ENCODE data around the gene MTF1. TPM values are rescaled to one million over a fixed set of nuclear protein-coding genes. Genes with fewer than 3 reads are reported as not detected.

Gene MTF1
- total RNA-seq, 1 experiment from 2014 or later: 21.2 TPM

GRCh38 chr1:37761416-37762095 is 97.8 kb downstream of the MTF1 start:
- CTCF ChIA-PET: no interaction called here

More at GRCh38 chr1:37761416-37762095, 97.8 kb downstream of the MTF1 start:
- Histone ChIP-seq H3K79me2 (ENCODE audit: insufficient read depth, low read length) (no peaks in the 10 kb centered on the region), H3K27ac (ENCODE audit: low read depth, low read length) (no peak overlapping the region), H2AFZ (ENCODE audit: low read depth, low read length, poor library complexity, severe bottlenecking) (no peak overlapping the region), H3K27me3 (ENCODE audit: insufficient read depth, low read length) (peaks cover 30% of the 10 kb centered on the region), H3K9me3 (ENCODE audit: control insufficient read depth in 1 of 2, insufficient read depth in 1 of 2, low read depth in 1 of 2, low read length in 2 of 2) (no peaks in the 10 kb centered on the region), H3K9ac (ENCODE audit: low read length) (no peak overlapping the region), H3K4me1 (ENCODE audit: control insufficient read depth in 1 of 2, insufficient read depth in 2 of 2, low read length in 2 of 2) (peaks cover 0 to 8% of the 10 kb centered on the region in 2 experiments; a peak in 1 of 4 replicates), H3K4me2 (ENCODE audit: low read length) (no peak overlapping the region), H3K9me2 (ENCODE audit: insufficient read depth) (no peaks in the 10 kb centered on the region), H4K20me1 (ENCODE audit: insufficient read depth) (no peaks in the 10 kb centered on the region), H3K4me3 (replicated peaks in 1 of 2; ENCODE audit: low read depth in 1 of 2, low read length in 2 of 2) (no peak overlapping the region), H3K36me3 (ENCODE audit: control insufficient read depth in 1 of 2, insufficient read depth in 2 of 2, low read length in 2 of 2) (no peaks in the 10 kb centered on the region)
- no peak for ATAC-seq
- TF ChIP-seq CTCF (IDR thresholded peaks at IDR 0.05 in 2 of 3, conservative IDR thresholded peaks at IDR 0.05 in 1 of 3; ENCODE audit: borderline replicate concordance in 1 of 3, insufficient read depth in 1 of 3, low read depth in 2 of 3, low read length in 2 of 3) (no peak), MAX (IDR thresholded peaks at IDR 0.05) (no peak), YY1 (IDR thresholded peaks at IDR 0.05; ENCODE audit: extremely low read depth, insufficient replicate concordance, low read depth, low read length) (no peak), ATF3 (IDR thresholded peaks at IDR 0.05) (no peak), ZBTB33 (IDR thresholded peaks at IDR 0.05; ENCODE audit: extremely low read depth, insufficient replicate concordance, low read length) (no peak), POLR2AphosphoS5 (IDR thresholded peaks at IDR 0.05; ENCODE audit: low read depth, low read length) (no peak), SRF (IDR thresholded peaks at IDR 0.05; ENCODE audit: low read depth) (no peak), RAD21 (IDR thresholded peaks at IDR 0.05; ENCODE audit: low read depth) (no peak)
- BruUV-seq (replicated peaks): no TSS peak
- intact Hi-C loops (cut with micrococcal nuclease): no loop called here
- DNase-seq (ENCODE audit: low read depth, low spot score): no peak
- ChIA-PET RAD21 (ENCODE audit: low non-redundant PET in 1 of 2, low total read pairs in 2 of 2, uncharacterized antibody in 2 of 2, unreplicated experiment in 2 of 2) (no interaction called here), POLR2A (no interaction called here)

Other genes with a start within 250 kb of the MTF1 start
- gene RSPO1, start 224.7 kb downstream of the MTF1 start, total RNA-seq (2021; ENCODE audit: unreplicated experiment): 0.15 TPM
- gene CDCA8, start 167.1 kb downstream of the MTF1 start, total RNA-seq (2021; ENCODE audit: unreplicated experiment): 51.7 TPM
- gene EPHA10, start 94.5 kb downstream of the MTF1 start, total RNA-seq (2021; ENCODE audit: unreplicated experiment): 6.5 TPM
- 17.3 TPM for gene MANEAL, start 65.7 kb downstream of the MTF1 start, total RNA-seq (2021; ENCODE audit: unreplicated experiment)
- 34.2 TPM for gene C1orf122, start 51.8 kb downstream of the MTF1 start, total RNA-seq (2021; ENCODE audit: unreplicated experiment)
- gene YRDC, start 51.4 kb downstream of the MTF1 start, total RNA-seq (2021; ENCODE audit: unreplicated experiment): 41.4 TPM
- gene INPP5B, start 87.5 kb upstream of the MTF1 start, total RNA-seq (2021; ENCODE audit: unreplicated experiment): 20.8 TPM
- gene SF3A3, start 130.4 kb upstream of the MTF1 start, total RNA-seq (2021; ENCODE audit: unreplicated experiment): 74.4 TPM
- gene FHL3, start 145.9 kb upstream of the MTF1 start, total RNA-seq (2021; ENCODE audit: unreplicated experiment): 22.5 TPM
- 47.5 TPM for gene UTP11, start 153.1 kb upstream of the MTF1 start, total RNA-seq (2021; ENCODE audit: unreplicated experiment)
- gene POU3F1, start 187.2 kb upstream of the MTF1 start, total RNA-seq (2021; ENCODE audit: unreplicated experiment): not detected